NCI-H2081 (cell line): ENCODE measurements around the gene VPS35.

Source experiments
- DNase-seq, 2 experiments: peaks; one replicate each; lab custom pipeline; 2025; lab: John Stamatoyannopoulos, UW

The VPS35 gene

DNA sequence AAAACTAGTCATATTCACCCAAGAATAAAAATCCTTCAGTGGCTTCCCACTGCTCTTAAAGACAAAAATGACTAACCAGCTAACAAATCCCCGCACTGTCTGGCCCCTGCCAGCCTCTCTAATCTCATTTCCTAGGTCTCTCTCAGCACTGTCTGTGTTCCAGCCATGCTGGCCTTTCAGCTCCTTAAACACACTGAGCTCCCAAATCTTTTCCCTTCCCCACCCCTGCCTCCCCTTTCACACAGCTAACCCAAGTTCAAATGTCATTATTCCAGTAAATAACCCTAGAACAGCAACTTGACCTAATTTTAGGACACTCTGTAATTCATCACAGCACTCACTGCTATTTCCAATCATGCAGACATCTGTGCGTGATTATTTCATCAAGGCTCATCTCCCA, 75.6 kb downstream of the VPS35 start:
- DNase-seq = no peak

DNA sequence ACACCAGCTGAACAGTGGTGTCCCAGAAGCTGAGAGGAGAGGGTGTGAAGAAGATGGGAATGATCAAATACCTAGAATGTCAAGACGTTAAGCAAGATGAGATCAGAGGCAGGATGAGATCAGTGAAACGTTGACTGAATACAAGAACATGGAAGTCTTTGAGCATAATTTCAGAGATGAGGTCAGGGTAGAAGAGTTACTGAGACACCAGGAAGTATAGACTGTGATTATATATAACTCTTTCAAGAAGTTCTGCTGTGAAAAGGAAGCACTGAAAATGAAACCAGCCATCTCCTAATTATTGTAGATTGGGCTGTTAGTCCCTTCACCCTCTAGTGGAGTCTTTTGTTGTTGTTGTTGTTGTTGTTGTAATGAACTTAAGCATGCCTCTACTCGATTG, 76.9 kb downstream of the VPS35 start:
- DNase-seq = no peak

DNA sequence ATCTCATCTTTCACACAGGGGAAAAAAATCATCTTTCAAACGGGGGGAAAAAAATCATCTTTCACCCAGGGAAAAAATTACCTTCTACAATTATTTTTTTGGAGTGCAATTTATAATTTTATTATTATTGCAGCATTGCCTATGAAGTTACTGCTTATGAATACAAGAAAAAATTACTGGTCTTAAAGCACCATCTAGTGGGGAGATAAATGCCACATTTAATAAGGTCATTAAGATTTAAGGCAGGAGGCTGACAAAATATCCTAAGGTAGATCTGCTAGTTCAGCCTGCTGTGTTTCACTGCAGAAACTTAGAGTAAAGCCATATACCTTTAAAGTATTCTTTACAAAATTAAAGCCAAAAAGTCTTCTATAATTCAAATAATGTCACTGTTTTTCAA, 81.4 kb downstream of the VPS35 start:
- no peak for DNase-seq

DNA sequence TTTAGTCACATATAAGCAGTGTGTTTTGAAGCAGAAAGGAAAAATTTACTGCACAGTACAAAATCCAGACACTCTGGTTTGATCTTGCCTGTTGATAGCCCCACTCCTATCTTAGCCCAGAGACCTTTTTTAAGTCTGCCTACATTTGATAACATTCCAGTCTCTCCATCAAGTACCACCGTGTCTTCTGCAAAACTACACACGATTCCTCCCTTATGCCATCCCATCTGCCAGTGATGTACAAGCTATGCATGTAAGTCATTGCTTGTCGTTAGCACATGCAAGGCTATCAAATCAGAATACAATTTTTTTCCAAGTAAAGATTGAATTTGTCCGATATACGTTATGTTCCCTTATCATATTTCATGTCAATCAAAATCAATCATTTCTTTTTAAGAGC, 82.7 kb downstream of the VPS35 start:
- no peak for DNase-seq
